IPS-18a (cell line): Measurements from ENCODE around the gene GFPT1.

Source experiments
- H3K27ac ChIP-seq: one replicate; pipeline ENCODE4 v1.5.1; 2013; ENCODE audit warnings: low read length
- H3K27me3 ChIP-seq: one replicate; pipeline ENCODE4 v1.6.1; 2013; ENCODE audit warnings: mild to moderate bottlenecking, low read length; ENCODE audit not compliant: control insufficient read depth, insufficient read depth
- H3K36me3 ChIP-seq: one replicate; pipeline ENCODE4 v1.6.1; 2013; ENCODE audit warnings: low read depth, low read length; ENCODE audit not compliant: control insufficient read depth
- H3K4me1 ChIP-seq: one replicate; pipeline ENCODE4 v1.6.1; 2013; ENCODE audit warnings: low read depth, low read length; ENCODE audit not compliant: control insufficient read depth
- H3K4me3 ChIP-seq: one replicate; pipeline ENCODE4 v1.5.1; 2013; ENCODE audit warnings: low read length
- H3K9ac ChIP-seq: one replicate; pipeline ENCODE4 v1.6.1; 2013; ENCODE audit warnings: mild to moderate bottlenecking, low read length, moderate library complexity
- H3K9me3 ChIP-seq: one replicate; pipeline ENCODE4 v1.6.1; 2013; ENCODE audit warnings: low read depth, low read length; ENCODE audit not compliant: control insufficient read depth

The GFPT1 gene

DNA sequence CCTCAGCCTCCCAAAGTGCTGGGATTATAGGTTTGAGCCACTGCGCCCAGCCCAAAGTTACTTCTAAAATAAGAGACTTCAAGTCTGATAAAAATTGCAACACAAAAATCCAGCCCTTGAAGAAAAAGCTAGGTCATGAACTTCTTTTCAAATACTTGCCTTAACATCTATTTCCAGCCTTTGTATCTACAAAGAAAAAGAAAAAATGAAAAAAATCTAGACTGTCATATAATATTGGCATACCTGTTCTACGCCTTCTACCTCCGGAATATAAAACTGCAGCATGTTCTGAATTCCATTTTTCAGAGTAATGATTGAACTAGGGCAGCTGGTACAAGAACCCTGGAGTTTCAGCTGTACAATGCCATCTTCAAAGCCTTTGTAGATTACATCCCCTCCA lies 13.1 kb upstream of the GFPT1 start:
- H3K9me3 ChIP-seq, result no peaks in the 10 kb centered on the region
- no peak overlapping the region for H3K27ac ChIP-seq
- no peaks in the 10 kb centered on the region for H3K4me1 ChIP-seq
- no peak overlapping the region for H3K9ac ChIP-seq
- peaks cover 17% of the 10 kb centered on the region for H3K36me3 ChIP-seq
- no peak overlapping the region for H3K4me3 ChIP-seq
- H3K27me3 ChIP-seq, result no peaks in the 10 kb centered on the region

DNA sequence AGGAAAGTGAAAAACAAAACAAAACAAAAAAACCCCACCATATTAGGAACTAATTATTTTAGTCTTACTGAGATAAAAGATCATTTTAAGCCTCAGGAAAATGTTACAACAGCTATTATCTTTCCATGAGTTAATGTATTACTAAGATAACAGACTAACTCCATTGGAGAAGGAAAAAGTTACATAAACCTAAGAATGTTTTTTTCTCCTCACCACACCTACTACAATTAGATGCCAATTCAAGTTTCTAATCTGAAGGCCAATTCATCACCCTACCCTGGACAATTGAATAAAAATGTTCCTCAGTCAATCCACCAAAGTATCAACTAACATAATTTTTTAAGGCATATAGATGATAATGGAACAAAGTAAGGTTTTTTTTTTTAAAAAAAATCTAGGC lies 10.2 kb upstream of the GFPT1 start:
- Histone ChIP-seq H3K36me3 (peaks cover 17% of the 10 kb centered on the region), H3K27ac (no peak overlapping the region), H3K27me3 (no peaks in the 10 kb centered on the region), H3K9ac (no peak overlapping the region), H3K9me3 (no peaks in the 10 kb centered on the region), H3K4me3 (no peak overlapping the region), H3K4me1 (no peaks in the 10 kb centered on the region)

DNA sequence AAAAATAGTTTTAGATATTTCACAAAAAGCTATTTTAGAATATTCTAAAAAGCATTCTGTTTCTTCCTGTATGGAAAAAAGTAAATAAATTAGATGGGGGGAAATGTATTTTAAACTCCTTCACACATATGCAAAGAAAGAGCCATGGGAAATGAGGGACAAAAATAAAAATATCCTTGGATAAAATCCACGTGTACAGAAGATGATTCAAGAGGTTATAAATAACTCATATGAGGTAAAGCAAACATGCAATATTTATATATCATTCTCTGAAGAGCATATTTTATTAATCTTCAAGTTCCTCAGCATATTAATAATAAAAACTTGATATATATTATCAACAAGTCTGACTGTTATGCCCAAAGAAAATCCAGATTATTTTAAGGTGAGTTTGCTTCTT lies 8.8 kb upstream of the GFPT1 start:
- Histone ChIP-seq H3K4me1 (no peaks in the 10 kb centered on the region), H3K9me3 (no peaks in the 10 kb centered on the region), H3K36me3 (peaks cover 17% of the 10 kb centered on the region), H3K4me3 (no peak overlapping the region), H3K27ac (no peak overlapping the region), H3K9ac (no peak overlapping the region), H3K27me3 (no peaks in the 10 kb centered on the region)

DNA sequence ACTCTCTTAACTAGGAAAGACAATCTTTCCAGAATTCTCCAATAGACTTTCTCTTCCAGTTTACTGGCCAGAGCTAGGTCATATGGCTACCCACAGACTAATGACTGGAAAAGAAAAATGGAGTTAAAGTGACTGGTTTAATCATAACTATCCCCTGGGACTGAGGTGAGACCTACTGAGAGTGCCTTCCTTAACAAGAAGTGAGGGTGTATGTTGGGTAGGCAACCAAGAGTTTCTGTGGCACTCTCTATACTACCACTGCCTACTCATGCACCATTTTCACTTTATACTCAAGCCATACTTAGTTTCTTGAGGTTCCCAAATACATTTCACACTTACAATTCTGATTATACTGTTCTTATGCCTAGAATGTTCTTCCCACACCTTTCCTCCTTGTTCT lies 6.9 kb upstream of the GFPT1 start:
- Histone ChIP-seq H3K4me3 (no peak overlapping the region), H3K36me3 (peaks cover 9% of the 10 kb centered on the region), H3K27me3 (no peaks in the 10 kb centered on the region), H3K27ac (no peak overlapping the region), H3K4me1 (no peaks in the 10 kb centered on the region), H3K9me3 (no peaks in the 10 kb centered on the region), H3K9ac (no peak overlapping the region)

DNA sequence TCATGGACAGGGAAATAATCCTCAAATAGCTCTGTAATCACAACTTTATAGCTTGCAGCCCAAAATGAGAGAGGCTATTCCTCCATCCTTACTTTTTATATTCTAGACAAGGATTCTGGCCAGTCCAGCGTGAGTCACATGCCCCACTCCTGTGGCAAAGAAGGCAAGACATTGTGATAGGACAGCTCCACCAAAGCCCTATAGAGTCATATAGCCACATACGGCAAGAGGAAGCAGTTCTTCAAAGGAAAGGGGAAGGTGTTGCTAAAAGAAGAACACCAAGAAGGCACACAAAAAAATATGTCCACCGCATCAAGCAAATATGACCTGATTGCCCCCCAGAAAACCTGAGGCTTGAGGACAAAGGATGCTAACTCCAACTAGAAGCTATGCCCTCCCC lies 3.4 kb upstream of the GFPT1 start:
- Histone ChIP-seq H3K4me3 (no peak overlapping the region), H3K9ac (no peak overlapping the region), H3K4me1 (peaks cover 14% of the 10 kb centered on the region), H3K27me3 (peaks cover 9% of the 10 kb centered on the region), H3K36me3 (no peaks in the 10 kb centered on the region), H3K27ac (no peak overlapping the region), H3K9me3 (no peaks in the 10 kb centered on the region)

DNA sequence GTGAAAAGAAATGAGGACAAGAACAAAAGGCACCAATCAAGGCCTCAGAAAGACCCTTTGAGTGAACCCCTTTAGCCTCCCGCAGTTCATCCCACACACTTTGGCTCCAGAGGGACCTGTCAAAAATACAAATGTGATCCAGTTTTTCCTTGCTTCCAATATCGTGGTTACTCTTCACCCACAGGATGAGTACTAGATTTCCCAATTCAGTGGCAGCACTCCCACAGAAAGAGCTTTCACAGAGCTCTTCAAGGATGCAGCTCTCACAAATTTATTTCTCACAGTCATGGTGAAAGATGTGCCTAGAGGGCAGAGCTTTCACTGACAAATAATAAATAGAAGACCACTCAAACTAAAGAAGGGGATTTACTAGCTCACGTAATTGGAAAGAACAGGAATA lies 3.0 kb upstream of the GFPT1 start:
- Histone ChIP-seq H3K4me3 (no peak overlapping the region), H3K9me3 (no peaks in the 10 kb centered on the region), H3K36me3 (no peaks in the 10 kb centered on the region), H3K4me1 (peaks cover 16% of the 10 kb centered on the region), H3K9ac (no peak overlapping the region), H3K27me3 (peaks cover 9% of the 10 kb centered on the region), H3K27ac (no peak overlapping the region)

DNA sequence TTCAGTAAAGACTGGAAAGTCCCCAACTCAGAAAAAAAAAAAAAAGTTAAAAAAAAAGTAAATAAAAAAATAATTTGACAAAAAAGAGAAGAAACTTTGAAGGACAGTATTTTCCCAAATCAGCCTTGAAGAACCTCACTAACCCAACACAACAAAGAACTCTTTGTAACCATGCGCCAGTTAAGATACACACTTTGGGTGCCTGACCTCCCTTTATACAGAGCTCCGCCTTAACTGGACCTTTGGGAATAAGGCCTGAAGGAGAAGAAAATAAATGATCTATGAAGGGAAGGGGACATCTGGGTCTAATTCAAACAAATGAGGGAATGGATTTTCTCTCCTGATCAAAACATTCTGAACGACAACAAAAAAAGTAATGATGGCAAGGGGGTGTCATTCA lies 2.2 kb upstream of the GFPT1 start:
- Histone ChIP-seq H3K9ac (no peak overlapping the region), H3K4me1 (peaks cover 16% of the 10 kb centered on the region), H3K27me3 (peaks cover 9% of the 10 kb centered on the region), H3K36me3 (no peaks in the 10 kb centered on the region), H3K4me3 (no peak overlapping the region), H3K27ac (no peak overlapping the region), H3K9me3 (no peaks in the 10 kb centered on the region)

DNA sequence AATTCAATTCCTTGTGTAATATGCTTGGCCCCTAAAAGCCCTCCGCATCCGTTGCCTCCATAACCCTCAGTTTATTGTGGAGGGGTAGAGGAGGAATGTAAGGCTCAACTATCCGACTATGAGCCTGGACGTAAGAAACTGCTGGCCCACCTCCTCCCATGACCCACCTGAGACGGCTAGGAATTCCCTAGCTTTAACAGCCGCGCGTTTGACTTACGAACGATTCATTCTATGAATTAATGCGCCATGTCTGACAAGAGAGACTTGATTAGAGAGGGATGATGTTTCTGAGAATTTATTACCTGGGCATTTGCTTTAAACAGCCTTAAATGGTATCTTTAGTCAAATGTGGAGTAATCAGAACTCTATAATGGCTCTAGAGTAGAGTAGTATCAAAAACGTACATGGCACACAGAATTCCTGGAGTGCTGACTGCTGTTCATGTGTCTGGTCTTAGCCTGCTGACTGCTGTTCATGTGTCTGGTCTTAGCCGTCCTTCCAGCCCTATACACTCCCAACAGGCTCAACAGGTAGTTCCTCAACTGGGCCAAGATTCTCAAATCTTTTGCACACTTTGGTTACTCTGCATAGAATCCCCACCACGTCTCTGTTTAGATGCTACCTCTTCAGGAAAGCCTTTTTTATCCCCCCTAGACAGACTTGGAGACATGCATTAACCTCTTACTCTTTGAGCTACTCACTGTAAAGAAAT lies 899 bp upstream of the GFPT1 start:
- Histone ChIP-seq H3K9ac (peak overlapping the region; percentile 63), H3K27ac (peak overlapping the region; percentile 36)

DNA sequence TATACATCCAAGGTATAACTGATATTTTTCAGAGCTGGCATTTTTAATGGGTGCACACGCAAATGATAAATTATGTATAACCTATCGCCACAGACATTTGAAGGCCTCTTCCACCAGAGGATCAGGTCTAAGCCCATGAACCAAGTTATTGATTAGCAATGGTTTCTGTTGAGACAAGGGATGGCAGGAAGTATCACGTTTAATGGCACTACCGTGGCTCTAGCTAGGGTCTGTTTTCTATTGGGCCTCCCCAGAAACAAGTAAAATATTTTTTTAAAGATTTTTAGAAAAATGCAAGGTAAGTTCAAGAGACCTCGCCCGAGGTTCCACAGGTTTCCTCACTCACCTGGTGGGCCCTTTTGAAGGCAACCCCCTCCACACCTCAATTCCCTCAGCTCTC lies 667 bp downstream of the GFPT1 start:
- H3K36me3 ChIP-seq, result no peaks in the 10 kb centered on the region
- no peaks in the 10 kb centered on the region for H3K9me3 ChIP-seq
- peaks cover 9% of the 10 kb centered on the region for H3K27me3 ChIP-seq
- H3K27ac ChIP-seq, result no peak overlapping the region
- H3K9ac ChIP-seq, result peak overlapping the region; percentile 63
- peaks cover 16% of the 10 kb centered on the region for H3K4me1 ChIP-seq
- peak overlapping the region; percentile 76 for H3K4me3 ChIP-seq

More for the DNA sequence above, 899 bp upstream of the GFPT1 start:
- no peaks in the 10 kb centered on the region for H3K36me3 ChIP-seq
- peaks cover 9% of the 10 kb centered on the region for H3K27me3 ChIP-seq
- H3K4me1 ChIP-seq, result peaks cover 16% of the 10 kb centered on the region
- H3K9me3 ChIP-seq, result no peaks in the 10 kb centered on the region
- H3K4me3 ChIP-seq, result peak overlapping the region; percentile 76

DNA sequence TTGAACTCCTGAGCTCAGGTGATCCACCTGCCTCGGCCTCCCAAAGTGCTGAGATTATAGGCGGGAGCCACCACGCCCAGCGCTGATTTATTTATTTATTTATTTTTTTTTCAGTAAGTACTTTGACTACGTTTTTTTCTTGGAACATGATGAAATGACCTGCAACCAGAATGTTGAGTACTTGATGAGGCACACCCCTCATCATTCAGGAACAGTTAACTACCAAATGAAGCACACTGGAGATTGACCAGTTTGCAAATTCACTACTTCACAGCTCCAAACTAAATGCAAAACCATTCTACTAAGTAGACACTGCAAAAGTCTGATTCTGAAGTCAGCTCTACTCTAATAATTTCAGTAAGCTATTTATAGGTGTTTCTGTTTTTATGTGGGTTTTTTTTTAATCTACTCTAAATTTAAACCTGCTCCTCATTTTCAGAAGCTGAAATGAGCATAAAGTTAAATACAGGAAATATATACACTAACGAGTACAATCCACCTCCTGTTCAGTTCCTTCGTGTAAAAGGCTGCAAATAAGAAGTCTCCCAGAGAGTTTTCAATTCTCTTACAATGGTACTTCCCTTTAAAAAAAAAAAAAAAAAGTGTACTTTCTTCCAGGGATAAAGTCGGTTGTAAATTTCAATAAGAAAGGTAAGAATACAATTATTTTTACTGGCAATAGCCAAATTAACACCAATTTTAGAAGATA lies 1.4 kb downstream of the GFPT1 start:
- H3K4me3 ChIP-seq, result peak overlapping the region; percentile 76
- peaks cover 16% of the 10 kb centered on the region for H3K4me1 ChIP-seq
- H3K27me3 ChIP-seq, result peaks cover 9% of the 10 kb centered on the region
- no peaks in the 10 kb centered on the region for H3K9me3 ChIP-seq
- no peaks in the 10 kb centered on the region for H3K36me3 ChIP-seq
- no peak overlapping the region for H3K27ac ChIP-seq
- H3K9ac ChIP-seq, result no peak overlapping the region

DNA sequence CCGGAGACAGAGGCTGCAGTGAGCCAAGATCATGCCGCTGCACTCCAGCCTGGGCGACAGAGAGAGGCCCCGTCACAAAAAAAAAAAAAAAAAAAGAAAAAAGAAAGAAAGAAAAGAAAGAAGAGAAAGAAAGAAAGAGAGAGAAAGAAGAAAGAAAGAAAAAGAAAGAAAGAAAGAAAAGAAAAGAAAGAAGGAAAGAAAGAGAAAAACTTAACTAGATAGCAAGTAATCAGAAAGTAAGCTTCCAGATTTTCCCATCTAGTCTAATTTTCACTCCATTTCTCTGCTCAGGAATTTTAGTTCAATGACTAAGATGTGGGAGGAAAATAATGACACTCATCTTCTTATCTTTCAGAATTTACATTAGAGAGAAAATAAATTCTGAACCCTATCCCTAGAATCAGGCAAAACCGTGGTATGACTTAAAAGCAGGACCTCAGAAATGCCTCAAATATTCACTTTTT lies 2.4 kb downstream of the GFPT1 start:
- H3K9me3 ChIP-seq, result no peaks in the 10 kb centered on the region
- no peak overlapping the region for H3K9ac ChIP-seq
- H3K4me3 ChIP-seq, result no peak overlapping the region
- peaks cover 9% of the 10 kb centered on the region for H3K27me3 ChIP-seq
- no peak overlapping the region for H3K27ac ChIP-seq
- H3K4me1 ChIP-seq, result peaks cover 16% of the 10 kb centered on the region
- H3K36me3 ChIP-seq, result no peaks in the 10 kb centered on the region
